HG03521 (cell line): ENCODE measurements around the gene ARHGEF1.

Source experiments
- ATAC-seq: cut with Tn5 transposase; IDR thresholded peaks from one replicate; pipeline ENCODE4 v1.9.1; 2021; ENCODE audit warnings: mild to moderate bottlenecking, moderate library complexity; ENCODE audit not compliant: unreplicated experiment

Gene ARHGEF1

GRCh38 chr19:41880329-41880708 lies 2.7 kb upstream of the ARHGEF1 start:
- ATAC-seq, result no peak

DNA sequence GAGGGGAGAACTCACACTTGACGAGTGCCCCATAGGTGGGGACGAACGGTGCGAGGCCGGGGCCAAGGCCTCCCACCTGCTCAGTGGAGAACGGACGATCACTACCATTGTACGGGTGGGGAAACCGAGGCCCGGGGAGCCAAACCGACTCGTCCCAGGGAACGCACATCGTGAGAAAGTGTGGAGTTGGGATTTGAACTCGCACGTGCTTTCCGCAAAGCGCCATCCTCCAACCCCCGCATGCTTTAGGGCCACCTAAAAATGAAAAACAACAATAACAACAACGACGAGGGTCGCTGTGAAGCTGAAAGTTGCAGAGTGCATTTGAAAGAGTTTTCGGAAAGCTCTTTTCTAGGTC lies 458 bp downstream of the ARHGEF1 start:
- no peak for ATAC-seq

GRCh38 chr19:41883821-41884733 lies 1.1 kb downstream of the ARHGEF1 start:
- ATAC-seq, result peak; percentile 68

- no peak for ATAC-seq
These were observed 4.1 kb downstream of the ARHGEF1 start for GRCh38 chr19:41886761-41887710.

GRCh38 chr19:41887711-41888382 lies 4.9 kb downstream of the ARHGEF1 start:
- ATAC-seq, result no peak

- no peak for ATAC-seq
These were observed 5.9 kb downstream of the ARHGEF1 start for GRCh38 chr19:41888926-41889325.

DNA sequence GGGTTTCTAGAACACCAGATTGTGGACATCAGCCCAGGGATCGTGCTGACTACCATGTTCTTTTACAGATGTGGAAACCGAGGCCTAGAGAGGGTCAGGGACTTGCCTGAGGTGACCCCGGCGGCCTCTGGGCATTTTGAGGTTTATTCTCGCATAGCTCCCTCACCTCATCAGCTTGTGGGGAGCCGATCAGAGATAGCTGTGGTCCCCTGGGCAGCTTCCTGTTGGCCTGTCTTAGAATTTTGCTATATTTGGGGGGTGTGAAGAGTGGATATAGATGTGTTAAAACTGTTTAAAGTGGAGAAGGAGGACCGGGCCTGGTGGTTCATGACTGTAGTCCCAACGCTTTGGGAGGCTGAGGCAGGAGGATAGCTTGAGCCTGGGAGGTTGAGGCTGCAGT lies 6.9 kb downstream of the ARHGEF1 start:
- no peak for ATAC-seq

DNA sequence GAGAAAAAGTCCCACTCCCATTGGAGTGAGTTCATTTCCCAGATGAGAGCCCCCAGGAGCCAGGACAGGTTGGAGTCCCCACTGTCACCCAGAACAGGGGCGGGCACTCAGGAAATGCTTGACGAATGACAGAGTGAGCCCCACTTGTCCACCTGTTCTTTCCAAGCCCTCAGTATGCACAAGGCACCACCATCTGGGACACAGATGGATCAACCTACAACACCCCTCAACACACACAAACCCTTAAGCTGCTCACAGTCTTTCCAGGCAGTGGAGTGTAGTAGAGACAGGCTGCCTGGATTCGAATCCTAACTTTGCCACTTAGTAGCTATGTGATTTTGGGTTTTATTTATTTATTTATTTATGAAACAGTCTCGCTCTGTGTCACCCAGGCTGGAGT lies 8.0 kb downstream of the ARHGEF1 start:
- no peak for ATAC-seq

DNA sequence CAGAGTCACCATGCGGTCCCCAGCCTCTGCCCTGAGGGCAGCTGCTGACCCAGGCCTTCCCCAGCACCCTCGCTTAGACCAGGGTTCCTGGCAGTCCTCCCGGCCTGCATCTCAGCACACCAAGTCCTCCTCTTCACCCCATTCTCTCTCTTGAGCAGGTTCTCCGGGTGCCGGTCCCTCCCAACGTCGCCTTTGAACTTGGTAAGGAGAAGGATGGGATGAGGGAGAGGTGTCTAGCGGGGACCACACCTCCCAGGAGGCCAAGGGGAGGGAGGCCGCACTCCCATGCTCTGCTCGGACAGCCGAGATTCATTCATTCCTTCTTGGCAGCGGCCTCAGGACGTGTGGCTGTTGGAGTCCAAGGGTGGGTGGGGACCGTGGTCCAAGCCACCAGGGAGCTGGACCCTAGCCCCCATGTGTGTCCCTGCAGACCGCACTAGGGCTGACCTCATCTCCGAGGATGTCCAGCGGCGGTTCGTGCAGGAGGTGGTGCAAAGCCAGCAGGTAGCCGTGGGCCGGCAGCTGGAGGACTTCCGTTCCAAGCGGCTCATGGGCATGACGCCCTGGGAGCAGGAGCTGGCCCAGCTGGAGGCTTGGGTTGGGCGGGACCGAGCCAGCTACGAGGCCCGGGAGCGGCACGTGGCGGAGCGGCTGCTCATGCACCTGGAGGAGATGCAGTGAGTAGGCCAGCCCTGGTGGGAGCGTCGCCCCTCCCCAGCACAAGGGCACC lies 9.4 kb downstream of the ARHGEF1 start:
- no peak for ATAC-seq

- ATAC-seq, result no peak
These were observed 10.9 kb downstream of the ARHGEF1 start for GRCh38 chr19:41893899-41894298.

- ATAC-seq, result no peak
These were observed 11.4 kb downstream of the ARHGEF1 start for GRCh38 chr19:41894350-41894749.

DNA sequence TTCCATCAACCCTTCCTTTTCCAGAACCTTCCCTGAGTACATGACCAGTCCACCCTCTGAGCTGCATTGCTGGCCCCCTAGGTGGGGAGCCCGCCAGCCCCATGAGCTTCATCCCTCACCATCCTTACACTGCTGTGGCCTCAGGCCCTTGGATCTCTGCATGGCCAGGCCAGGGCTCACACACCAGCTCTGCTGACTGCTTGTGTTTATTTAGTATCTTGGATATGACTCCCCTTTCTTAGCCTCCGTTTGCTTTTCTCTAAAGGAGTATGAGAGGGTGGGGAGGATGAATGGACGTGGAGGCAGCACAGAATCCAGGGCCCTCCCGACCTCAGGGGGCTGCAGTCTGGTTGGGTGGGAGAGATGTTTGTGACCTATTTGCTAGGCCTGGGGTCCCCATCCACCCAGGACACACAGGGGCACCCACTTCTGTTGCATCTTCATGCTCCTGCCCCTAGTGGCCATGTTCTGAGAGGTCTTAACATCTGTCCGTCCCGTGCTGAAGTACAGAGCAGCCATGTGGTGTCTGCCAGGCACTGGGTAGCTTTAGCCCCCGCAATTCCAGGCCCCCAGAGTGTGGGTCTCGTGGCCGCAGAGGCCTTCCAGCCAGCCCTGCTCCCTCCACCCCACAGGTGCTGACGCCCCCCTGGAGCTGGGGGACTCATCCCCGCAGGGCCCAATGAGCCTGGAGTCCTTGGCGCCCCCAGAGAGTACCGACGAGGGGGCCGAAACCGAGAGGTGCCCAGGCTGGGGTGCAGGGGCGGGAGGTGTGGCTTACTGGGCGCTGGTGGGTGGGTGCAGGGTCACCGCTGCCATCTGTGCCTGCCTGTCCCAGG lies 13.0 kb downstream of the ARHGEF1 start:
- no peak for ATAC-seq

DNA sequence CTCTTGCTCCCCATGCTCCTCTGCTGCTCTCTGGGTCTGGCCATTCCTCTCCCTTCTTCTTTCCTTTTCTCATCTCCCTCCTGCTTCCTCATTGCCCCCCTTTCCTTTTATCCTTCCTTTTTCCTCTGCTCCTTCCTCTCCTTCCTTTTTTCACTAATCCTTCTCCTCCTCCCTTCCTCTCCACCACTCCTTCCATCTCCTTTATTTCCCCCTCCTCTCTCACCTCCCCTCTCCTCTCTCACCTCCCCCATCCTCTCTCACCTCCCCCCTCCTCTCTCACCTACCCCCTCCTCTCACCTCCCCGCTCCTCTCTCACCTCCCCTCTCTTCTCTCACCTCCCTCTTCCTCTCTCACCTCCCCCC lies 13.6 kb downstream of the ARHGEF1 start:
- no peak for ATAC-seq

DNA sequence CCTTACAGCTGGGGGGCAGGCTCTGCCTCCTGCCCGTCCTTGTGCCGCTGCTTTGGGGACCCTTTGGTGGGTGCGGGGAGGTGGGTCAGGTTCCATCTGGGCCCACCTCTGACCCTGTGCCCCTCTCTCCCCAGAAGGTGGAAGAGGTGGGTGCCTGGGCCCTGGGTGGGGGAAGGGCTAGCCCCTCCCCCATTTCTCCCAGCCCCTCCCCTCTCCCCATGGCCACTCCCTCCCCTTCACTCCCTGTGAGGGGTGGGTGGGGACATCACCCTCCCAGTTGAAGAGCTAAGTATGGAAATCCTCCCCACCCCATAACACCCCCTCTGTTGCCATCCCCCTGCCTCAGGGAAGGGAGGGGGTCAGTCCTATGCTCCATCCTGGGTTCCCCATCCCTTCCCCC lies 14.2 kb downstream of the ARHGEF1 start:
- no peak for ATAC-seq

DNA sequence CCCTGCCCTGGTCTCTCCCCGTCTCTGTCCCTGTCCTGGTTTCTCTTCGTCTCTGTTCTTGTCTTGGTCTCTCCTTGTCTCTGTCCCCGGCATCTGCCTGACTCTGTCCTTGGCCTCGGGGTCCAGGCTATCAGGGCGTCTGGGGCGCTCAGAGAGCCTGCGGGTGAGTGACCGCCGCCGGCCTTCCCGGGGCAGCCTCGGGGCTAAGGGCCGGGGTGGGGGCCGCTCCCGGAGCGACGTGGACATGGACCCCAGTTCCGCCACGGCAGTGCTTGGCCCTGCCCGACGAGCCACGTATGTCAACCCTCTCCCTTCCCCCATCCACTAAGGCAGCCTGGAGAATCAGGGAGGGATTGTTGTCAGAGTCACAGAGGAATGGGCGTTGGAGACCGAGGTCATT lies 14.8 kb downstream of the ARHGEF1 start:
- no peak for ATAC-seq

DNA sequence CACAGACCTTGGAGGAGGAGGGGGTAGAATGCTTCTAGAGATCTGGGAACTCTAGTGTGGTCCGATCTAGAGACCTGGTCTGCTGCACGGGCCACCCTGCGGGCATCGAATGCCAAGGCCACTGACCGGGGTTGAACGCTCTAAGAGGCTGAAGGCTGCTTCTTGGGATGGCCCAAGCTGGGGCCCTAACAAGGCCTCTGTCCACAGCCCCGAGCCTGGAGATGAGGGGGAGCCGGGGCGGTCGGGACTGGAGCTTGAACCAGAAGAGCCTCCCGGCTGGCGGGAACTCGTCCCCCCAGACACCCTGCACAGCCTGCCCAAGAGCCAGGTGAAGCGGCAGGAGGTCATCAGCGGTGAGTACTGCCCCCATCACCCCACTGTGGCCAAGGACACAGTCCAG lies 15.3 kb downstream of the ARHGEF1 start:
- no peak for ATAC-seq

DNA sequence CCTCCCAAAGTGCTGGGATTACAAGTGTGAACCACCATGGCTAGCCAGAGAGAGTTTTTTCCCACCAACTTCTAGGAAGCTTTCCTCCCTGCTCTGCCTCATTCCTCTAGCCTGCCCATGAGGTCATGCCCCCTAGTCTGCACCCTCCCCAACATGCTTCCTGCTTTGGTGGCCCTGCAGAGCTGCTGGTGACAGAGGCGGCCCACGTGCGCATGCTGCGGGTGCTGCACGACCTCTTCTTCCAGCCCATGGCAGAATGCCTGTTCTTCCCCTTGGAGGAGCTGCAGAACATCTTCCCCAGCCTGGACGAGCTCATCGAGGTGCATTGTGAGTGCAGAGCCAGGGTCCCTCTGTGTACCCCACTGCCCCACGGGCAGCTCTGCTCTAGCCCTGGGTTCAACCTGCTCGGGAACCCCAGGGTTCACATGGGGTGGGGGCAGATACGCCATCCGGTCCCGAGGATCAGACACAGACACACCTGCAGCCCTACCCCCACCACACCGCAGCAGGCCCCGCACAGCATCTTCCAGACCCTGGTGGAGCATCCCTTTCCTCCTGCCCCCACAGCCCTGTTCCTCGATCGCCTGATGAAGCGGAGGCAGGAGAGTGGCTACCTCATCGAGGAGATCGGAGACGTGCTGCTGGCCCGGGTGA lies 18.9 kb downstream of the ARHGEF1 start:
- no peak for ATAC-seq

- ATAC-seq, result no peak
These were observed 19.6 kb downstream of the ARHGEF1 start for GRCh38 chr19:41902594-41902993.

DNA sequence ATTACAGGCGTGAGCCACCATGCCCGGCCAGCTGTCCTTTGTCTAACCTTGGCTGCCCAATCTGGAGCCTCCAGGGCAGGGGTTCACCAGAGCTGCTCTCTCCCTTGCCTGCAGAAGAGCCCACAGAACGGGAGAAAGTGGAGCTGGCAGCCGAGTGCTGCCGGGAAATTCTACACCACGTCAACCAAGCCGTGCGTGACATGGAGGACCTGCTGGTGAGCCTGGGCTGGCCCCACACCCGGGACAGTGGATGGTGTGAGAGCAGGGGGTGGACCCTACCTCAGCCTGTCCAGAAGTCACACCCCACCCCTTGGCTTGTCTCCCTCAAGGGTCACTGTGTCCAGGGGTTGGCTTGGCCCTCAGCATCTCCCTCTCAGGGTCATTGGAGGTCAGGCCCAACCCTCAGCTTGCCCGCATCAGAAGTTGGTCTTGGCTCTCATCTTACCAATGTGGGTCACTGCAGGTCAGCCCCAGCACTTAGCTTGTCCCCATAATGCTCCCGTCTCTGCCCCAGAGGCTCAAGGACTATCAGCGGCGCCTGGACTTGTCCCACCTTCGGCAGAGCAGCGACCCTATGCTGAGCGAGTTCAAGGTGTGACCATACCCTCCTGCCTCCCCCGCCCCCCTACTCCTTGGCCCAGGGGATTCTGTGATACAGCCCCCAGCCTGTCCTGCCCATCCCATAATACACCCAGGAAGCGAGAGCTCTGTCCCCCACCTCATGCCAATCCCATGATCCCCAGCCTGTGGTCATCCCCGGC lies 20.4 kb downstream of the ARHGEF1 start:
- ATAC-seq, result no peak
